GM19463 (cell line): ENCODE measurements around the gene AMFR.

ENCODE experiments used
- ATAC-seq: cut with Tn5 transposase; IDR thresholded peaks from one replicate; pipeline ENCODE4 v1.9.1; 2021; ENCODE audit warnings: mild to moderate bottlenecking, moderate library complexity; ENCODE audit not compliant: unreplicated experiment

AMFR gene

GRCh38 chr16:56424404-56424764 lies 961 bp downstream of the AMFR start:
- no peak for ATAC-seq

DNA sequence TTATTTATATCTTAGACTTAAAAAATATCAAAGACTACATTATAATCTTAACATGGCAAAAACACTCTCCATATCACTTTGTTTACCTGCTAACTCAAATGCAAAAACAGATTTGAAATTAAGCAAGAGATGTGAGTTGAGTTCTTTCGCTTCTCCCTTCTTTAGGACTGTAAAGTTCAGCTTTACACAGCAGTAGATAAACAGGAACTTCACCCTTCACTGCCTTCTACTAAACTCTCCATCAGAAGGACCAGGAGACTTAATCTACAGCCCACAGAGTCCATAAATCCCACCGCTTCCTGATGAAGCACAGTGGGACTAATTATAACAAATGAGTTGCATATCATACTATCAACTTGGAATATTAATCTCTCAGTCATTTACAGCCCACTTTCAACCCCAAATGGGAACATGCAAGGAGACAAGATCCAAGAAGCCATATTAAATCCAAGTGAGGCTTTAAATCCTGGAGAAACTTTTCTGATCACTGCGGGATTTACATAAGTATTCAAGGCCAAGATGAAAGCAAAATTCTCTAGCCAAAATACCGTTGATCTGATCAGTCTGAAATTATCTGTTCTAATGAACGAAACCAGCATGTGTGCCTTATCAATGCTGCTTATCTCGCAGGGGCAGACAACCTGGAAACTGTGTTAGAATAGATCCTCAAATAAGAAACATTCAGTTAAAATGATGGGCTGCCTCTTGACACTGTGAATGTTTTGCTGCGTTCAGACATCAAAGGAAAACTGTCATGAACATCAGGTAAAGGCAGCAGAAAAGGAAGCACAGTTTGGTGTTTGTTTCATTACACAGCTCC lies 1.6 kb downstream of the AMFR start:
- ATAC-seq, result no peak

- no peak for ATAC-seq
These were observed 2.4 kb downstream of the AMFR start for GRCh38 chr16:56422896-56423441.

GRCh38 chr16:56421976-56422669 lies 3.2 kb downstream of the AMFR start:
- no peak for ATAC-seq

DNA sequence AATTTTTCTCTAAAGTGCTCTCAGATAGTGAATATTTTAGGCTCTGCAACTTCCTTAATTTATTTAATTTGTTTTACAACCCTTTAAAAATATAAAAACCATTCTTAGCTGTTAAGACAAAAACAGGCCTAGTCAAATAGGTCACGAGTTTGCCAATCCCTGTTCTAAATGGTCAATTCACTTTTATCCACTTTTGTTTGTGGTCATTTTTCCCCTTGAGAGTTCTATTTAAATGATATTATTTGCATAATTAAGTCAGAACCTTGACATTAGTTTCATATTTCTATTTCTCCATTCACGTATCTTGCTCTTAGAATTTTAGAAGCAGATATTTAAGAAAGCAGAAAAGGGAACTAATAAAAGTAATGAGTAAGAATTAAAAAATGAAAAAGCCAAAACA lies 4.0 kb downstream of the AMFR start:
- no peak for ATAC-seq

- ATAC-seq, result no peak
These were observed 4.7 kb downstream of the AMFR start for GRCh38 chr16:56420613-56421012.

GRCh38 chr16:56419740-56420548 lies 5.4 kb downstream of the AMFR start:
- no peak for ATAC-seq

DNA sequence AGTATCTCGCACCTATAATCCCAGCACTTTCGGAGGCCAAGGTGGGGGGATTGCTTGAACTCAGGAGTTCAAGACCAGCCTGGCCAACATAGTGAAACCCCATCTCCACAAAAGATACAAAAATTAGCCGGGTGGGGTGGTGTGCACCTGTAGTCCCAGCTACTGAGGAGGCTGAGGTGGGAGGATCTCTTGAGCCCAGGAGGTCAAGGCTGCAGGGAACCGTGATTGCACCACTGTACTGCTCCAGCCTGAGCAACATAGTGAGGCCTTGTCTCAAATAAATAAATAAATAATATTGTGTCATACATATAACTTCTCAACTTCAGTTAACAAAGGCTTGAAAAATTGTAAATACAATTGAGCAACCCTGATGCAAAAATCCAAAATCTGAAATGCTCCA lies 8.2 kb downstream of the AMFR start:
- ATAC-seq, result no peak

- ATAC-seq, result no peak
These were observed 9.5 kb downstream of the AMFR start for GRCh38 chr16:56415875-56416274.

GRCh38 chr16:56414366-56414765 lies 11.0 kb downstream of the AMFR start:
- no peak for ATAC-seq

- no peak for ATAC-seq
These were observed 12.0 kb downstream of the AMFR start for GRCh38 chr16:56413381-56413780.

DNA sequence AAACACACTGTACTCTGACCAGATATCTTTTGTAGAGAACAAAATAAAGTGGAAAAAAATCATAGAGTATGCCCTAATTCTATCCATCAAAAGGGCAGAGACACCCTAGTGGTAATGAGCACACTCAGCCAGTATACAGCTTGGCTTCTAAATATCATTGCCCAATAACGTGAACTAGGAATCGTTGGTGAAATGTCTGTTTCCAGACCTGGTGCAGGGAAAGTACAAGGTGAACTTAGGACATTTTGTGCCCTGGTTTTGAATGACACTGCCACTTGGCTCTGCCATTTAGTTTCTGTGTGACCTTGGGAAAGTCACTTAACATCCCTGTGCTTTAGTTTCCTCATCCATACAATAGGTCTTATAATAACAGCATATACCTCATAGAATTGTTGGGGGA lies 13.7 kb downstream of the AMFR start:
- ATAC-seq, result no peak

DNA sequence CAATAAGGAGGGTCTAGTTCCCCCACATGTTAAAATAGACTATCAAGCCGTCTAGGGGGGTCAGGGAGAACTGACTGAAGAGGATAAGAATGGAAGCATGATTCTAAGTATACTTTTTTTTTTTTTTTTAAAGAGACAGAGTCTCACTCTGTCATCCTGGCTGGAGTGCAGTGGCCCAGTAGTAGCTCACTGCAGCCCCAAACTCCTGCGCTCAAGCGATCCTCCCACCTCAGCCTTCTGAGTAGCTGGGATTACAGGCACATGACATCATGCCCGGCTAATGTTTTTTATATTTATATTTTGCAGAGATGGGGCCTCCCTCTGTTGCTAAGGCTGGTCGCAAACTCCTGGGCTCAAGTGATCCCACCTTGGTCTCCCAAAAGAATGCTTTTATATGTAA lies 14.2 kb downstream of the AMFR start:
- no peak for ATAC-seq

- no peak for ATAC-seq
These were observed 16.1 kb downstream of the AMFR start for GRCh38 chr16:56409195-56409594.

DNA sequence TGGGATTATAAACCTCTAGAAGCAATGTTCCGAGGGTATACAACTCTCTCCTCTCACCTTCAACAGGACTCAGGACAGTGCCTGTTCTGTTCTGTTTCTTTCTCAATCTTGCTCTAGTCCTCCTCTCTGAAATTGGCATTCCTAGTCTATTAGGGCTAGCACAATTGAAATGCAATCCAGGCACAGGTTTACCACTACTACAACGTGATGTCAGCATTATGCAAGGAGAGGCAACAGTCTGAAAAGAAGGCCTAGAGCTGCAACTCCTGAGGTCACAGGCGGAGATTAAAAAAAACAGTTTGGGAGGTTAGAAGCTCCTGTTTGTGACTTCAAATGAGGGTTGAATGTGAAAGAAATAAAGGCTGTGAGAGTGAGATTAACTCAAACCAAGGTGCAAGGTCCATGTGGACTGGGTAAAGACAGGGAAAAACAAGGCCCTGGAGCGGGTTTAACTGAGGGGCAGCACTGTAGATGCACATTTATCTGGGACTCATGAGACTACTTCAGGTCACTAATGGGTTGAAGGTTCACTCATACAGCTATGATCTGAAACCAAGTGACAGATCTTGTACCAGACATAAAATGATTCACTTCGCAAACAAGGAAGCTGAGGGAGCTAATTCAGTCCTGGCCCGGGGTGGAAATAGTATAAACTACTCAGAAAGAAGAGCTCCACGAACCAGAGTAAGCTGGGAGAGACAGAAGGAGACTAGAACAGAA lies 16.8 kb downstream of the AMFR start:
- ATAC-seq, result no peak

DNA sequence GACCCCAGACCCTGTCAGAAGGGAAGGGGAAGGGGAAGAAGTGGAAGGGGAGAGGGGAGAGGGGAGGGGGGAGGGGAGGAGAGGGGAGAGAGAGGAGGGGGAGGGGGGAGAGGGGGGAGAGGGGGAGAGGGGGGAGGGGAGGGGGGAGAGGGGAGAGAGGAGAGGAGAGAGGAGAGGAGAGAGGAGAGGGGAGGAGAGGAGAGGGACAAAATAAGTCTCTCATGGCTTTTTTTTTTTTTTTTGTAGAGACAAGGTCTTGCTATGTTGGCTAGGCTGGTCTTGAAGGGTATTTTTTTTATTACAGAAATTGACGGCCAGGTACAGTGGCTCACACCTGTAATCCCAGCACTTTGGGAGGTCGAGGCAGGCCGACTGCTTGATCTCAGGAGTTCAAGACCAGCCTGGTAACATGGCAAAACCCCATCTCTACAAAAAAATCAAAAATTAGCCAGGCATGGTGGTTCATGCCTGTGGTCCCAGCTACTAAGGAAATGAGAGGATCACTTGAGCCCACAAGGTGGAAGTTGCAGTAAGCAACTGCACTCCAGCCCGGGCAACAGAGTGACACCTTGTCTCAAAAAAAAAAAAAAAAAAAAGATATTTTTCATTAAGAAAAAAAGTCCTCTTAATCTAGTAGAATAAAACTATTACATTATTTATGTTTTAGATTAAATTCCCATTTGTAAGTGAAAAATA lies 19.2 kb downstream of the AMFR start:
- no peak for ATAC-seq

GRCh38 chr16:56401482-56401881 lies 23.9 kb downstream of the AMFR start:
- peak; percentile 65 for ATAC-seq

GRCh38 chr16:56400458-56400857 lies 24.9 kb downstream of the AMFR start:
- no peak for ATAC-seq

- ATAC-seq, result no peak
These were observed 25.9 kb downstream of the AMFR start for GRCh38 chr16:56399486-56399885.

DNA sequence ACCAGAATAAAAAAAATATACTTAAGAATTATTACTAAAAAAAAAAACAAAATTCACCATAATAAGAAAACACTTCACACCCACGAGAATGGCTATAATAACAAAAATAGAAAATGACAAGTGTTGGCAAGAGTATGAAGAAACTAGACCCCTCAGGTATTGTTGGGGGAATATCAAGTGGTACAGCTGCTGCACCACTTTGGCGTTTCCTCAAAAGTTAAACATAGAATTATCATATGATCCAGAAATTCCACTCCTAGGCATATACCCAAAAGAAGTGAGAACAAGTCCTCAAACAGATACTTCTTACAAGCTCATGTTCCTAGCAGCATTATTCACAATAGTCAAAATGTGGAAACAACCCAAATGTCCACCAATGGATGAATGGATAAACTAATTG lies 26.3 kb downstream of the AMFR start:
- ATAC-seq, result no peak
